AG10803 (cell line): ENCODE results near the gene GRB14.

Source experiments
- DNase-seq: peaks from one replicate; pipeline ENCODE4 v3.0.0; 2010; ENCODE audit warnings: low read depth
- H3K4me3 ChIP-seq: 2 replicates; pipeline ENCODE4 v1.5.1; 2011; ENCODE audit warnings: mild to moderate bottlenecking, low read length, control low read depth
- TF ChIP-seq, protein P1 (sequence below): conservative IDR thresholded peaks from 2 replicates; pipeline ENCODE4 v1.5.1; 2011; ENCODE audit warnings: mild to moderate bottlenecking, low read length, control low read depth, inconsistent platforms

The GRB14 gene

DNA sequence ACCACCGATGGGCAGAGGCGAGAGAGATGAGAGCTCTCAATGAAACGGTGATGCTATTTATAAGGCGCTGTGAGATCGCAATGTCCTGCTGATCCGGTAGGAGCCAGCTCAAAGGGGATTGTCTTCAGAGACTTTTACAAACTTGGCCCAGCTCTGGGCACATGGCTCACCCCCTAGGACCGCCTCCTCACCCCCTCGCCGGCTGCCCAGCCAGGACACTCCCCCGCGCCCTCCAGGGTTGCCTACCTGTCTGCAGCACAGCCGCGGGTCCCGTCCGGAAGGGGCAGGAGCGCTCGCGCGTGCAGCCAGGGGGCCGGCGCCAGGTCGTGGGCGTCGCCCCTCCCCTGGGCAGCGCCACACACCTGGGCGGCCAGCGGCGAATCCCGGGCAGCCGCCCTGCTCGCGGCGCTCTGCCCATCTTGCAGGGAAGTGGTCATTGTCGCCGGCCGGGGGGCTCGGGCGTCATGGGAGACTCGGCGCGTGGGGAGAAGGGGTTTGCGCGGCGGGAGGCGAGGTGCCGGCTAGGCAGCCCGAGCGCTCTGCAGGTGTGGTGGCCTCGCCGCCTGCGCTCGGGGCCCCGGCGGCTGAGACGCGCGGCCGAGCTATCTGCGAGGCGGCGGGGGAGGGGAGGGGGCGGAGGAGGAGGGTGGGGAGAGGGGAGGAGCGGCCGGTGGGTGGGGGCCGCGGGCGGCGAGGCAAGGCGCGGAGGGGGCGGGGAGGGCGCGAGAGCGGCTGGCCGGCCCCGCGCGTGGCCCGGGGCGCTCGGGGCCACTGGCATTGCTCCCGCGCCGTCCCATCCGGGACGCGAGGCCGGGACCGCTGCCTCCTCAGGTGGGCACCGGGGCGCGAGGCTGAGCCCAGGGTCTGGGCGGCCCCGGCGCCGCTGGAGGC lies at the start of gene GRB14:
Gene GRB14 (minus strand): TSS at position 610 of the 891 bp plus-strand sequence. CDS start 173 bp downstream, at position 437.
- TF ChIP-seq, protein P1, sequence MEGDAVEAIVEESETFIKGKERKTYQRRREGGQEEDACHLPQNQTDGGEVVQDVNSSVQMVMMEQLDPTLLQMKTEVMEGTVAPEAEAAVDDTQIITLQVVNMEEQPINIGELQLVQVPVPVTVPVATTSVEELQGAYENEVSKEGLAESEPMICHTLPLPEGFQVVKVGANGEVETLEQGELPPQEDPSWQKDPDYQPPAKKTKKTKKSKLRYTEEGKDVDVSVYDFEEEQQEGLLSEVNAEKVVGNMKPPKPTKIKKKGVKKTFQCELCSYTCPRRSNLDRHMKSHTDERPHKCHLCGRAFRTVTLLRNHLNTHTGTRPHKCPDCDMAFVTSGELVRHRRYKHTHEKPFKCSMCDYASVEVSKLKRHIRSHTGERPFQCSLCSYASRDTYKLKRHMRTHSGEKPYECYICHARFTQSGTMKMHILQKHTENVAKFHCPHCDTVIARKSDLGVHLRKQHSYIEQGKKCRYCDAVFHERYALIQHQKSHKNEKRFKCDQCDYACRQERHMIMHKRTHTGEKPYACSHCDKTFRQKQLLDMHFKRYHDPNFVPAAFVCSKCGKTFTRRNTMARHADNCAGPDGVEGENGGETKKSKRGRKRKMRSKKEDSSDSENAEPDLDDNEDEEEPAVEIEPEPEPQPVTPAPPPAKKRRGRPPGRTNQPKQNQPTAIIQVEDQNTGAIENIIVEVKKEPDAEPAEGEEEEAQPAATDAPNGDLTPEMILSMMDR = no peak
- peak; percentile 6 for DNase-seq
- peak within 1 kb of the TSS; percentile 56 for H3K4me3 ChIP-seq

DNA sequence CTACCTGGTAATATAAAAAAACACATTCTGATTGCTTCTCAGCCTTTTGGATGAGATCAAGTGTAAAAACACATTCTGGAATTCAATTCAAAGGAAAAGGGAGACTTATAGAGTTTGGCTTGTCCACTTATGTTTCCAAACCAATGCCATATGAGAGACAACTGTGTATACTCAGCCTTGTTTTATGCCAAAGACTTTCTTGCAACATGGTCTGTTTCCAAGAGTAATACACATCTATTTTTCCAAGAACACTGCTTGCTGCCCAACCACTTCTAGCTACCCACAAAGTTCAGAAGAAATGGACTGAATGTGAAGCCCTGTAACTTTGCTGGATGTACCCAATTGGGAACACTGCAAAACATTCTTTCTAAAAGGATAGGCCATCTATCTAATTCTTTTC lies 48.0 kb upstream of the GRB14 start:
- DNase-seq = no peak
- H3K4me3 ChIP-seq = no peak overlapping the region
- TF ChIP-seq, protein P1 = no peak

DNA sequence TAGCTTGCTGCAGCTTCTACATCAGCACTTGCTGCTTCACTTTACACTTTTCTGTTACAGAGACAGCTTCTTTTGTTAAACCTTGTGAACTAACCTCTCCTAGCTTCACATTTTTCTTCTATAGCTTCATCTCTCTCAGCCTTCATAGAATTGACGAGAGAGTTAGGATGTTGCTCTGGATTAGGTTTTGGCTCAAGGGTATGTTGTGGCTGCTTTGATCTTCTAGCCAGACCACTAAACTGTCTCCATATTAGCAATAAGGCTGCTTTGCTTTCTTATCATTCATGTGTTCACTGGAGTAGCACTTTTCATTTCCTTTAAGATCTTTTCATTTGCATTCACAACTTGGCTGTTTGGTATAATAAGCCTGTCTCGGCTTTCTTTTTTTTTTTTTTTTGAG lies 46.3 kb upstream of the GRB14 start:
- no peak overlapping the region for H3K4me3 ChIP-seq
- TF ChIP-seq, protein P1 = no peak
- DNase-seq = no peak

DNA sequence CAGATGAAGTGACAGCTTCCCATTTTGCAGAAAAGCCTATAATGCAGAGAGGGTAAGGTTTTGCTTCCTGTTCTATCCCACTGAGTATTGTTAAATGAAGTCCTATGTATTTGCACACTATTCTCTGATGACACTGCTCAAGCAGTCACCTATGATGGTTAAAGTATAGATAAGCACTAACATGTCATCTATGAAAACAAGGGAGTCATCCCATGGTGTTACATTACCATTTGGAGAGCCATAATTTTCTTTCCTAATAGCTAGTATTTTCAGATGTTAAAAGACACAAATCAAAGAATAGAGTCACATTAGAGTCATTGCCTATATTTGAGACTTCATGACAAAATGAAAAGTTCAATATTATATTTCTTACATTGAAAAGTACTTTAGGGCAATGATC lies 42.8 kb upstream of the GRB14 start:
- TF ChIP-seq, protein P1 = no peak
- DNase-seq = no peak
- H3K4me3 ChIP-seq = no peak overlapping the region

DNA sequence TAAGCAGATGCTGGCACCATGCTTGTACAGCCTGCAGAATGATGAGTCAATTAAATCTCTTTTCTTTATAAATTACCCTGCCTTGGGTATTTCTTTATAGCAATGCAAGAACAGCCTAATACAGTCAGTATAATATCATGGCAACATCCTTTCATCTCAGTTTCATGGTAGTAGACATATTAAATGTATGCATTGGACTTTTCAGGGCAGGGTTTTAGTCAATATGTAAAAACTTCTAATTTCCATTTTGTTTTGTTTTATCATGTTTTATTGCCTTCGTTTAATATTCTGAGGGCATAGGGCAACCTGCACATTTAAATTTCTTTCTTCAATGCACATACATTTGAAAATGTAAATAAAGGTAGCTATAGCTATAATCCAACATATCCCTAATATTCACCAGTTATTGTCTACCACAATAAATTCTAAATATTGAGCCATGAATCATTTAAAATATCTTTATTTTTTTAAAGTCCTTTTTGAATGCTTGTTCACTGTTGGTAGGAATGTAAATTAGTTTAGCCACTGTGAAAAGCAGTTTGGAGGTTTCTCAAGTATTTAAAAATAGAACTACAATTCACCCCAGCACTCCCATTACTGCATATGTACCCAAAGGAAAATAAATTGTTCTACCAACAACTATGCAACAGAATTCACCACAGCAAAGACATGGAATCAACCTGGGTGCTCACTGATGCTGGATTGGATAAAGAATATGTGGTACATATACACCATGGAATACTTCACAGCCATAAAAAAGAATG lies 41.8 kb upstream of the GRB14 start:
- H3K4me3 ChIP-seq = no peak overlapping the region
- TF ChIP-seq, protein P1 = no peak
- DNase-seq = peak; percentile 9

DNA sequence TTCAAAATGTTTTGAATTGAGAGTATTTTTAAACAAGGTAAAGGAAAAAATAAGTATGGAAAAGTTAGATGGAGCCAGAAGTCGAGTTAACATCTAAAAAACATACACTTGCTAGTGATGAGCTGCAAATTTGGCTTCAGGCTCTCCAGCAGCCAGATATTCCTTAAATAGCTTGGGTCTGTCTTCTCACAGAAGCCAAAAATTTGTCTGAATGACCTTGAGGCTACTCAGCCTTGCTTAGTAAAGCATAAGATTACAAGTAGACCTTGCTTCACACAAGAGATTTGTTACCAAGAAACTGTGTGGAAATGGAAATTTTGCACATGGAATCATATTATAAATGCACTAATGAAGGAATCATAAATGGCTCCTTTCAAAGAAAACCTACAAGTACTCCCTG lies 40.8 kb upstream of the GRB14 start:
- peak; percentile 40 for DNase-seq
- H3K4me3 ChIP-seq = no peak overlapping the region
- TF ChIP-seq, protein P1 = no peak
